GM12878 (cell line): ENCODE data around the gene CAMKK2. TPM values are rescaled to one million over a fixed set of nuclear protein-coding genes. Genes with fewer than 3 reads are reported as not detected.
A peak's percentile ranks its signal among the peaks of the same experiment; 100 is the strongest.

Experiments used
- ATAC-seq: fragments of 200-7000 bp; cut with Tn5 transposase; 3 replicates; pipeline ENCODE4 v1.9.1; 2020; ENCODE audit warnings: mild to moderate bottlenecking, moderate library complexity
- BruUV-seq: library from RNA; stranded (reverse); fragments of 400-500 nt; replicated peaks from 2 replicates; lab custom pipeline; 2021; lab: Mats Ljungman, UMichigan
- CTCF ChIA-PET: fragments of 300-600 bp; sonication (Branson Sonifier 250); formaldehyde crosslinking; extraction: SDS; loops from one replicate; lab custom pipeline; 2021; ENCODE audit warnings: inconsistent platforms; lab: Yijun Ruan, JAX
- POLR2A ChIA-PET: fragments of 350-600 bp; formaldehyde crosslinking; extraction: SDS; loops from one replicate; lab custom pipeline; 2021; ENCODE audit warnings: inconsistent platforms; lab: Charles Lee
- RAD21 ChIA-PET: fragments of 300-600 bp; sonication (Branson Sonifier 250); formaldehyde crosslinking; loops from one replicate; lab custom pipeline; 2023; ENCODE audit warnings: antibody characterized with exemption; ENCODE audit not compliant: unreplicated experiment; lab: Charles Lee
- SMC1A ChIA-PET: fragments of 300-600 bp; sonication (Branson Sonifier 250); formaldehyde crosslinking; loops from one replicate; lab custom pipeline; 2023; ENCODE audit not compliant: unreplicated experiment, uncharacterized antibody; lab: Charles Lee
- DNase-seq: peaks from one replicate; pipeline ENCODE4 v3.0.0-alpha.2; 2011; ENCODE audit warnings: low read depth, low spot score
- FAIRE-seq: peaks from 3 replicates; lab custom pipeline; 2011; peaks lifted over from hg19 to GRCh38; lab: Jason Lieb, UNC
- H2AFZ ChIP-seq: 2 replicates; pipeline ENCODE4 v1.6.0; 2011; ENCODE audit warnings: low read depth, low read length, control low read depth; ENCODE audit not compliant: control insufficient read depth
- H3K27ac ChIP-seq: 2 replicates; pipeline ENCODE4 v1.5.1; 2011; ENCODE audit warnings: control low read depth; ENCODE audit not compliant: control insufficient read depth, insufficient read depth
- H3K27me3 ChIP-seq, 2 experiments: replicated peaks in 1 of 2; 2 replicates each; pipeline versions ENCODE4 v1.6.0 to v1.6.1; 2011; ENCODE audit warnings: low read length in 1 of 2; ENCODE audit not compliant: control insufficient read depth in 2 of 2, insufficient read depth in 2 of 2
- H3K36me3 ChIP-seq, 2 experiments: 2 replicates each; pipeline ENCODE4 v1.5.1; 2011; ENCODE audit warnings: low read length in 1 of 2; ENCODE audit not compliant: control insufficient read depth in 2 of 2, insufficient read depth in 2 of 2
- H3K4me1 ChIP-seq: 2 replicates; pipeline ENCODE4 v1.6.1; 2011; ENCODE audit warnings: mild to moderate bottlenecking, low read length, moderate library complexity, mixed read lengths; ENCODE audit not compliant: control insufficient read depth, insufficient read depth
- H3K4me2 ChIP-seq: 2 replicates; pipeline ENCODE4 v1.6.0; 2011; ENCODE audit warnings: control low read depth; ENCODE audit not compliant: control insufficient read depth, insufficient read depth
- H3K4me3 ChIP-seq: fragments of 200-600 bp; sonication (generic); 2 replicates; pipeline ENCODE4 v1.5.1; 2016
- H3K79me2 ChIP-seq: 2 replicates; pipeline ENCODE4 v1.6.0; 2011; ENCODE audit warnings: low read length; ENCODE audit not compliant: control insufficient read depth, insufficient read depth
- H3K9ac ChIP-seq: 2 replicates; pipeline ENCODE4 v1.8.0; 2011; ENCODE audit warnings: low read length, control low read depth, mixed read lengths; ENCODE audit not compliant: control insufficient read depth, insufficient read depth
- H3K9me3 ChIP-seq: replicated peaks from 3 replicates; pipeline ENCODE4 v1.5.1; 2011; ENCODE audit warnings: mild to moderate bottlenecking, low read length; ENCODE audit not compliant: control insufficient read depth, insufficient read depth
- H4K20me1 ChIP-seq: 2 replicates; pipeline ENCODE4 v1.6.0; 2011; ENCODE audit not compliant: control insufficient read depth, insufficient read depth
- CHD2 ChIP-seq: IDR thresholded peaks from 2 replicates; pipeline ENCODE4 v1.6.1; 2011; ENCODE audit warnings: low read depth, low read length, improper control_type of control experiment, borderline replicate concordance
- FOXM1 ChIP-seq: IDR thresholded peaks from 2 replicates; pipeline ENCODE4 v1.6.1; 2012; ENCODE audit warnings: low read depth, mild to moderate bottlenecking, inconsistent platforms, low read length, moderate library complexity
- HDGF ChIP-seq: fragments of 450-650 bp; IDR thresholded peaks from 2 replicates; pipeline ENCODE4 v1.6.1; 2016; ENCODE audit warnings: antibody characterized with exemption
- NBN ChIP-seq: fragments of 450-650 bp; IDR thresholded peaks from 2 replicates; pipeline ENCODE4 v1.6.1; 2016
- NR2F1 ChIP-seq: fragments of 450-650 bp; conservative IDR thresholded peaks from 2 replicates; pipeline ENCODE4 v1.6.1; 2017; ENCODE audit warnings: mild to moderate bottlenecking
- PAX5 ChIP-seq: IDR thresholded peaks from 2 replicates; pipeline ENCODE4 v1.6.1; 2011; ENCODE audit warnings: low read depth, low read length, borderline replicate concordance
- RUNX3 ChIP-seq: IDR thresholded peaks from 2 replicates; pipeline ENCODE4 v1.6.1; 2012; ENCODE audit warnings: low read length, inconsistent platforms
- SREBF1 ChIP-seq: IDR thresholded peaks from 2 replicates; pipeline ENCODE4 v1.6.1; 2012; ENCODE audit warnings: mild to moderate bottlenecking, low read length
- SREBF2 ChIP-seq: IDR thresholded peaks from 2 replicates; pipeline ENCODE4 v1.6.1; 2012; ENCODE audit warnings: mild to moderate bottlenecking, low read length
- TCF12 ChIP-seq: IDR thresholded peaks from 2 replicates; pipeline ENCODE4 v1.6.1; 2011; ENCODE audit warnings: low read depth, mild to moderate bottlenecking, low read length
- YBX1 ChIP-seq: fragments of 450-650 bp; IDR thresholded peaks from 2 replicates; pipeline ENCODE4 v1.6.1; 2016; ENCODE audit warnings: antibody characterized with exemption
- WGBS: methylation state at CpG from one replicate; pipeline ENCODE4 v1.1.6; 2016; ENCODE audit warnings: low lambda C conversion rate; ENCODE audit not compliant: insufficient replicate concordance, insufficient coverage; ENCODE audit errors: missing lambda C conversion rate; 5-methylcytosine and 5-hydroxymethylcytosine counted together
- in situ Hi-C: fragments of 300-500 bp; cut with MboI; formaldehyde crosslinking; loops from 9 replicates; pipeline ENCODE4 v1.14.3; 2018; ENCODE audit warnings: mixed read lengths
- intact Hi-C: fragments of 100-400 bp; cut with micrococcal nuclease; formaldehyde crosslinking; loops from one replicate; pipeline ENCODE4 v1.14.2; 2022; ENCODE audit not compliant: unreplicated experiment
- polyA plus RNA-seq, 11 experiments: library from polyadenylated mRNA; depleted of rRNA in 4 of 11; unstranded in 6 of 11; stranded (reverse) in 5 of 11; fragments of >200 nt; fragmentation: Nextera tagmentation in 4 of 11; fragmentation: Illumina TruSeq in 1 of 11; extraction: Ambion mirVana in 4 of 11; extraction: Trizol in 1 of 11; gene quantifications; 1 replicate in 1 of 11; 2 replicates in 10 of 11; pipeline versions ENCODE4 v1.2.1 to v1.2.3, GENCODE V29; 2011 to 2016; ENCODE audit warnings: inconsistent platforms in 2 of 11, missing spikeins in 2 of 11, low read depth in 1 of 11
- total RNA-seq, 4 experiments: library from RNA; depleted of rRNA in 3 of 4; stranded (reverse); fragments of >200 nt in 3 of 4; fragmentation: Illumina TruSeq in 1 of 4; extraction: Trizol in 1 of 4; gene quantifications; 2 replicates each; pipeline versions ENCODE4 v1.2.1 to v1.2.3, GENCODE V29; 2013 to 2021
- TF ChIP-seq, protein P1 (sequence below): IDR thresholded peaks from 2 replicates; pipeline ENCODE4 v1.6.1; 2011; ENCODE audit warnings: mild to moderate bottlenecking, low read depth, low read length, moderate library complexity; ENCODE audit not compliant: insufficient replicate concordance
- TF ChIP-seq, protein P2 (sequence below): IDR thresholded peaks from 2 replicates; pipeline ENCODE4 v1.6.1; 2012; ENCODE audit warnings: low read depth, low read length, improper control_type of control experiment
- TF ChIP-seq, protein P3 (sequence below): IDR thresholded peaks from 2 replicates; pipeline ENCODE4 v1.6.1; 2012; ENCODE audit warnings: low read depth, low read length, improper control_type of control experiment

The CAMKK2 gene
- total and polyA plus RNA-seq, 10 of the 15 experiments (the other 5 are each of a cell fraction or from before 2014, with no cell fraction given) = 5.2 to 40.6 (median 26.6) TPM

DNA sequence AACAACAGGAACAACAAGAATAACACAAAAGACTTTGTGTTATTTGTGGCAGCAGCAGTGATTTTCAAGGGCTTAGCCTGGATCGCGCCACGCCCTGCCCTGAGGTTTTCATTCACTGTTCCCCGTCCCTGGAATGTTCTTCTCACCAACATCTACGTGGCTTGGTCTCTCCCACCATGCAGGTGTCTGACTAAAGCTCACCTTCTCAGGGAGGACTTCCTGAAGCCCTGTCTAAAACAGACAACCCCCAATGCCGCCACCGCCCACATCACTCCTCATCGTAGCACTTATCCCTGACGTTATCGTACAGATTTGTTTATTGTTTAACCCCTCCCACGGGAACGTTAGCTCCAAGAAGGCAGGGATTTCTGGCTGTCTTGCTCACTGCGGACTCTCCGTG lies 46.1 kb downstream of the CAMKK2 start:
- DNase-seq (no peak), FAIRE-seq (no peak), ATAC-seq (no peak)
- in situ Hi-C loops = no loop called here
- Histone ChIP-seq H3K79me2 (no peaks in the 10 kb centered on the region), H3K36me3 (peaks cover 20 to 21% of the 10 kb centered on the region in 2 experiments; a peak in 3 of 4 replicates), H4K20me1 (no peaks in the 10 kb centered on the region), H3K9me3 (no peaks in the 10 kb centered on the region; the same call in 2 of the 3 replicates), H3K27me3 (no peaks in the 10 kb centered on the region), H3K4me3 (no peak overlapping the region), H3K4me1 (peaks cover 15% of the 10 kb centered on the region), H3K27ac (no peak overlapping the region), H3K4me2 (no peak overlapping the region), H3K9ac (no peak overlapping the region), H2AFZ (no peak overlapping the region)
- ChIA-PET SMC1A (interaction anchor here (0.7 to 1.5 kb wide), 3 partner anchors 11 to 49 kb away, joined by 3 to 6 read pairs (median 3); no protein-coding TSS in a partner anchor), CTCF (interaction anchor here (1.1 to 1.8 kb wide), 2 partner anchors 12 to 20 kb away, joined by 7 to 8 read pairs; no protein-coding TSS in a partner anchor), RAD21 (interaction anchor here (0.9 kb wide), 1 partner anchor 38 kb away, joined by 3 read pairs; no protein-coding TSS in a partner anchor), POLR2A (interaction anchor here (3.4 kb wide), 1 partner anchor 11 kb away, joined by 16 read pairs; no protein-coding TSS in a partner anchor)
- no TSS peak for BruUV-seq
- TF ChIP-seq RUNX3 (no peak), SREBF1 (no peak), SREBF2 (no peak)
- TF ChIP-seq, protein P1, sequence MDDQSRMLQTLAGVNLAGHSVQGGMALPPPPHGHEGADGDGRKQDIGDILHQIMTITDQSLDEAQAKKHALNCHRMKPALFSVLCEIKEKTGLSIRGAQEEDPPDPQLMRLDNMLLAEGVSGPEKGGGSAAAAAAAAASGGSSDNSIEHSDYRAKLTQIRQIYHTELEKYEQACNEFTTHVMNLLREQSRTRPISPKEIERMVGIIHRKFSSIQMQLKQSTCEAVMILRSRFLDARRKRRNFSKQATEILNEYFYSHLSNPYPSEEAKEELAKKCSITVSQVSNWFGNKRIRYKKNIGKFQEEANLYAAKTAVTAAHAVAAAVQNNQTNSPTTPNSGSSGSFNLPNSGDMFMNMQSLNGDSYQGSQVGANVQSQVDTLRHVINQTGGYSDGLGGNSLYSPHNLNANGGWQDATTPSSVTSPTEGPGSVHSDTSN = no peak
- intact Hi-C loops = no loop called here
- WGBS = 95% methylated on average over 14 of the region's 14 CpGs

DNA sequence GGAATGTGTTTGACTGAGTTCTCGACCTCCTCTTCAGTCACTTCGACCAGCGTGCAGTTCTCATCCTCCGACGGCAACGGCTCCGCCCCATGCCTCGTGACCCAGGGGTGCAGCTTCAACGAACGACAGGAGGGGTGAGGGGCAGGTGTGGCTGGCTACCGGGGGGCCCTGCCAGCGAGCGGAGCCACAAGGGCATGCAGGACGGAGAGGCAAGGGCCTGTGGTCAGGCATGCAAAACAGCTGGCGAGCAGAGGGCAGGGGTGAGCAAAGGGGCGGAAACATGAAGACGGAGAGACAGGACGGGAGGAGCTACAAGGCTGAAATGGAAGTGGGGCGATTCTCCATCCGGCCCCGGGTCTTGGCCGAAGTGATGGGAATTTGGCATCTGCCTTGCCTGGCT lies 47.9 kb downstream of the CAMKK2 start:
- intact Hi-C loops = no loop called here
- H3K27me3 ChIP-seq = no peaks in the 10 kb centered on the region
- peak overlapping the region; percentile 53 for H2AFZ ChIP-seq
- RAD21 ChIA-PET = interaction anchor here (0.9 to 1.5 kb wide), 5 partner anchors 9 to 193 kb away, joined by 3 to 10 read pairs (median 3); no protein-coding TSS in a partner anchor
- H3K36me3 ChIP-seq = peaks cover 20 to 25% of the 10 kb centered on the region in 2 experiments; a peak in 3 of 4 replicates
- H3K79me2 ChIP-seq = no peaks in the 10 kb centered on the region
- CTCF ChIA-PET = interaction anchor here (0.9 to 1.5 kb wide), 4 partner anchors 9 to 139 kb away, joined by 3 to 7 read pairs (median 4); no protein-coding TSS in a partner anchor
- POLR2A ChIA-PET = interaction anchor here (0.5 to 2.1 kb wide), 5 partner anchors 9 to 643 kb away, joined by 3 to 18 read pairs (median 5); no protein-coding TSS in a partner anchor
- FAIRE-seq = peak; percentile 93
- 21% methylated on average over 22 of the region's 22 CpGs for WGBS
- in situ Hi-C loops = no loop called here
- H4K20me1 ChIP-seq = no peaks in the 10 kb centered on the region
- SMC1A ChIA-PET = interaction anchor here (0.8 to 2.5 kb wide), 5 partner anchors 10 to 190 kb away, joined by 3 to 20 read pairs (median 3); no protein-coding TSS in a partner anchor
- no peak overlapping the region for H3K4me3 ChIP-seq
- peak; percentile 70 for DNase-seq
- no peaks in the 10 kb centered on the region; the same call in 2 of the 3 replicates for H3K9me3 ChIP-seq
- H3K27ac ChIP-seq = peak overlapping the region; percentile 27
- H3K4me1 ChIP-seq = peaks cover 15% of the 10 kb centered on the region
- H3K4me2 ChIP-seq = peak overlapping the region; percentile 67
- ATAC-seq = peak; percentile 96
- peak overlapping the region; percentile 15; the same call in 1 of the 2 replicates for H3K9ac ChIP-seq
- BruUV-seq = no TSS peak
- TF ChIP-seq CHD2 = peak; percentile 62; the same call in 1 of the 2 replicates
- TF ChIP-seq FOXM1 = no peak
- TF ChIP-seq TCF12 = peak; percentile 42; the same call in 1 of the 2 replicates
- no peak for TF ChIP-seq YBX1
- TF ChIP-seq, protein P2, sequence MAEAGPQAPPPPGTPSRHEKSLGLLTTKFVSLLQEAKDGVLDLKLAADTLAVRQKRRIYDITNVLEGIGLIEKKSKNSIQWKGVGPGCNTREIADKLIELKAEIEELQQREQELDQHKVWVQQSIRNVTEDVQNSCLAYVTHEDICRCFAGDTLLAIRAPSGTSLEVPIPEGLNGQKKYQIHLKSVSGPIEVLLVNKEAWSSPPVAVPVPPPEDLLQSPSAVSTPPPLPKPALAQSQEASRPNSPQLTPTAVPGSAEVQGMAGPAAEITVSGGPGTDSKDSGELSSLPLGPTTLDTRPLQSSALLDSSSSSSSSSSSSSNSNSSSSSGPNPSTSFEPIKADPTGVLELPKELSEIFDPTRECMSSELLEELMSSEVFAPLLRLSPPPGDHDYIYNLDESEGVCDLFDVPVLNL = no peak
- TF ChIP-seq, protein P3, sequence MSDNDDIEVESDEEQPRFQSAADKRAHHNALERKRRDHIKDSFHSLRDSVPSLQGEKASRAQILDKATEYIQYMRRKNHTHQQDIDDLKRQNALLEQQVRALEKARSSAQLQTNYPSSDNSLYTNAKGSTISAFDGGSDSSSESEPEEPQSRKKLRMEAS = peak; percentile 78
- TF ChIP-seq HDGF = peak; percentile 95
- TF ChIP-seq RUNX3 = peak; percentile 87
- TF ChIP-seq PAX5 = 0 out of 2 replicates have a peak, but pooled peaks have one; percentile 35
- 0 out of 2 replicates have a peak, but pooled peaks have one; percentile 51 for TF ChIP-seq NBN
- peak; percentile 91 for TF ChIP-seq NR2F1
